OCI-LY1 (cell line): ENCODE measurements around the gene RAB41.
"Not testable (repeated sequence)": the region's sequence is repeated elsewhere in the genome, so short reads cannot be mapped to it uniquely, and the experiment has no call there.

Experiments
- H2AFZ ChIP-seq: fragments of 200-600 bp; sonication (generic), shearing (Covaris generic); 2 replicates; pipeline ENCODE4 v1.6.0; 2014; ENCODE audit warnings: antibody characterized with exemption, mild to moderate bottlenecking, low read length
- H3F3A ChIP-seq: fragments of 200-600 bp; sonication (generic), shearing (Covaris generic); 2 replicates; pipeline ENCODE4 v1.6.0; 2014; ENCODE audit warnings: mild to moderate bottlenecking, antibody characterized with exemption, low read length, moderate library complexity; ENCODE audit not compliant: insufficient read depth
- H3K27ac ChIP-seq: fragments of 200-600 bp; sonication (generic); 2 replicates; pipeline ENCODE4 v1.5.1; 2014; ENCODE audit warnings: low read length, mixed run types, mild to moderate bottlenecking, low read depth; ENCODE audit not compliant: poor library complexity, severe bottlenecking
- H3K27me3 ChIP-seq: fragments of 200-600 bp; sonication (generic); 2 replicates; pipeline ENCODE4 v1.6.0; 2014; ENCODE audit warnings: antibody characterized with exemption, mild to moderate bottlenecking, low read length, moderate library complexity; ENCODE audit not compliant: insufficient read depth
- H3K36me3 ChIP-seq: fragments of 200-600 bp; sonication (generic); 2 replicates; pipeline ENCODE4 v1.6.1; 2014; ENCODE audit warnings: mild to moderate bottlenecking, antibody characterized with exemption, low read length, moderate library complexity, mixed read lengths; ENCODE audit not compliant: insufficient read depth
- H3K4me1 ChIP-seq: fragments of 200-600 bp; sonication (generic); 2 replicates; pipeline ENCODE4 v1.5.1; 2014; ENCODE audit warnings: mild to moderate bottlenecking, low read length, moderate library complexity; ENCODE audit not compliant: insufficient read depth, severe bottlenecking
- H3K4me2 ChIP-seq: fragments of 200-600 bp; sonication (generic), shearing (Covaris generic); 2 replicates; pipeline ENCODE4 v1.6.1; 2014; ENCODE audit warnings: low read length
- H3K4me3 ChIP-seq: fragments of 200-600 bp; sonication (generic); 2 replicates; pipeline ENCODE4 v1.5.1; 2014; ENCODE audit warnings: low read length, low read depth, mild to moderate bottlenecking, mixed read lengths; ENCODE audit not compliant: poor library complexity, severe bottlenecking
- H3K79me2 ChIP-seq: fragments of 200-600 bp; shearing (Covaris generic); 2 replicates; pipeline ENCODE4 v1.6.1; 2016; ENCODE audit warnings: mixed run types, low read length, mixed read lengths; ENCODE audit not compliant: insufficient read depth
- H3K9ac ChIP-seq: fragments of 200-600 bp; sonication (generic), shearing (Covaris generic); 2 replicates; pipeline ENCODE4 v1.6.1; 2014; ENCODE audit warnings: mild to moderate bottlenecking, low read length, mixed read lengths
- H3K9me2 ChIP-seq: fragments of 200-600 bp; sonication (generic), shearing (Covaris generic); 2 replicates; pipeline ENCODE4 v1.6.1; 2014; ENCODE audit warnings: low read depth, mild to moderate bottlenecking, low read length, mixed read lengths
- H3K9me3 ChIP-seq: fragments of 200-600 bp; shearing (Covaris generic); 2 replicates; pipeline ENCODE4 v1.6.1; 2014; ENCODE audit warnings: low read length, mixed read lengths
- H4K20me1 ChIP-seq: fragments of 200-600 bp; sonication (generic), shearing (Covaris generic); 2 replicates; pipeline ENCODE4 v1.6.0; 2016; ENCODE audit warnings: mild to moderate bottlenecking, low read length; ENCODE audit not compliant: insufficient read depth
- CTCF ChIP-seq: fragments of 200-600 bp; sonication (generic), shearing (Covaris generic); IDR thresholded peaks from 2 replicates; pipeline ENCODE4 v1.5.1; 2017; ENCODE audit warnings: mild to moderate bottlenecking, antibody characterized with exemption, low read length, moderate library complexity, mixed read lengths
- EZH2 ChIP-seq: fragments of 200-600 bp; sonication (generic), shearing (Covaris generic); IDR thresholded peaks from 2 replicates; pipeline ENCODE4 v1.8.0; 2017; ENCODE audit warnings: borderline replicate concordance, mixed run types, mild to moderate bottlenecking, antibody characterized with exemption, low read length, moderate library complexity, mixed read lengths

The RAB41 gene

GRCh38 chrX:70241501-70241900, 40.5 kb upstream of the RAB41 start:
- H3K9me2 ChIP-seq, result no peaks in the 10 kb centered on the region
- H3K27me3 ChIP-seq, result no peaks in the 10 kb centered on the region
- H3K4me2 ChIP-seq, result no peak overlapping the region
- no peak overlapping the region for H3K4me3 ChIP-seq
- no peaks in the 10 kb centered on the region for H3K36me3 ChIP-seq
- H3K4me1 ChIP-seq, result no peaks in the 10 kb centered on the region
- no peaks in the 10 kb centered on the region for H3K79me2 ChIP-seq
- TF ChIP-seq CTCF (no peak), EZH2 (no peak)
- H4K20me1 ChIP-seq, result no peaks in the 10 kb centered on the region
- no peaks in the 10 kb centered on the region for H3F3A ChIP-seq
- no peaks in the 10 kb centered on the region for H3K9me3 ChIP-seq
- no peak overlapping the region for H3K9ac ChIP-seq
- no peak overlapping the region for H3K27ac ChIP-seq
- H2AFZ ChIP-seq, result no peak overlapping the region

- not testable (repeated sequence) for H3K27ac ChIP-seq, H3K9me3 ChIP-seq, H3K36me3 ChIP-seq, H3K4me2 ChIP-seq, H3K9me2 ChIP-seq, H3K4me1 ChIP-seq, H2AFZ ChIP-seq, H3K9ac ChIP-seq, H3K79me2 ChIP-seq, H3K4me3 ChIP-seq, H3F3A ChIP-seq, H3K27me3 ChIP-seq, H4K20me1 ChIP-seq
These were observed 38.4 kb upstream of the RAB41 start for GRCh38 chrX:70243601-70244000.

GRCh38 chrX:70244881-70245280, 37.1 kb upstream of the RAB41 start:
- Histone ChIP-seq H3K79me2 (no peaks in the 10 kb centered on the region), H3F3A (no peaks in the 10 kb centered on the region), H3K9me2 (no peaks in the 10 kb centered on the region), H3K9me3 (no peaks in the 10 kb centered on the region), H3K4me3 (no peak overlapping the region), H3K36me3 (no peaks in the 10 kb centered on the region), H3K4me1 (no peaks in the 10 kb centered on the region), H2AFZ (no peak overlapping the region), H3K9ac (no peak overlapping the region), H4K20me1 (no peaks in the 10 kb centered on the region), H3K4me2 (no peak overlapping the region), H3K27me3 (no peaks in the 10 kb centered on the region), H3K27ac (no peak overlapping the region)
- TF ChIP-seq EZH2 (no peak), CTCF (no peak)

GRCh38 chrX:70247252-70247651, 34.7 kb upstream of the RAB41 start:
- TF ChIP-seq CTCF (no peak), EZH2 (no peak)
- no peak overlapping the region for H2AFZ ChIP-seq
- H3K79me2 ChIP-seq, result no peaks in the 10 kb centered on the region
- H3K27me3 ChIP-seq, result no peaks in the 10 kb centered on the region
- H3K9me3 ChIP-seq, result no peaks in the 10 kb centered on the region
- H3K36me3 ChIP-seq, result no peaks in the 10 kb centered on the region
- H3K9me2 ChIP-seq, result no peaks in the 10 kb centered on the region
- no peaks in the 10 kb centered on the region for H4K20me1 ChIP-seq
- no peaks in the 10 kb centered on the region for H3K4me1 ChIP-seq
- no peak overlapping the region for H3K4me2 ChIP-seq
- H3K9ac ChIP-seq, result no peak overlapping the region
- H3F3A ChIP-seq, result no peaks in the 10 kb centered on the region
- H3K4me3 ChIP-seq, result no peak overlapping the region
- H3K27ac ChIP-seq, result no peak overlapping the region
